Neural cell (in vitro differentiated cells): Measurements from ENCODE around the gene STIM2.
A peak's percentile ranks its signal among the peaks of the same experiment; 100 is the strongest.

Experiments used
- EP300 ChIP-seq: fragments of 450-650 bp; conservative IDR thresholded peaks from 2 replicates; pipeline ENCODE4 v1.6.1; 2014; ENCODE audit warnings: antibody characterized with exemption, mild to moderate bottlenecking, moderate library complexity; ENCODE audit not compliant: poor library complexity, severe bottlenecking
- MXI1 ChIP-seq: fragments of 450-650 bp; conservative IDR thresholded peaks from 2 replicates; pipeline ENCODE4 v1.6.1; 2014; ENCODE audit warnings: antibody characterized with exemption, mild to moderate bottlenecking; ENCODE audit not compliant: poor library complexity, severe bottlenecking
- POLR2AphosphoS5 ChIP-seq: IDR thresholded peaks from 2 replicates; pipeline ENCODE4 v1.6.1; 2012
- SMC3 ChIP-seq: fragments of 450-650 bp; conservative IDR thresholded peaks from 2 replicates; pipeline ENCODE4 v1.6.1; 2014; ENCODE audit warnings: antibody characterized with exemption, mild to moderate bottlenecking, moderate library complexity; ENCODE audit not compliant: poor library complexity
- TF ChIP-seq, protein P1 (sequence below): fragments of 450-650 bp; IDR thresholded peaks from 2 replicates; pipeline ENCODE4 v1.5.1; 2014; ENCODE audit warnings: antibody characterized with exemption, mild to moderate bottlenecking, moderate library complexity; ENCODE audit not compliant: poor library complexity, severe bottlenecking
- TF ChIP-seq, protein P2 (sequence below): IDR thresholded peaks from 2 replicates; pipeline ENCODE4 v1.6.1; 2012; ENCODE audit warnings: borderline replicate concordance

GRCh38 chr4:26857278-26858034, 3.2 kb upstream of the STIM2 start:
- TF ChIP-seq, protein P1, sequence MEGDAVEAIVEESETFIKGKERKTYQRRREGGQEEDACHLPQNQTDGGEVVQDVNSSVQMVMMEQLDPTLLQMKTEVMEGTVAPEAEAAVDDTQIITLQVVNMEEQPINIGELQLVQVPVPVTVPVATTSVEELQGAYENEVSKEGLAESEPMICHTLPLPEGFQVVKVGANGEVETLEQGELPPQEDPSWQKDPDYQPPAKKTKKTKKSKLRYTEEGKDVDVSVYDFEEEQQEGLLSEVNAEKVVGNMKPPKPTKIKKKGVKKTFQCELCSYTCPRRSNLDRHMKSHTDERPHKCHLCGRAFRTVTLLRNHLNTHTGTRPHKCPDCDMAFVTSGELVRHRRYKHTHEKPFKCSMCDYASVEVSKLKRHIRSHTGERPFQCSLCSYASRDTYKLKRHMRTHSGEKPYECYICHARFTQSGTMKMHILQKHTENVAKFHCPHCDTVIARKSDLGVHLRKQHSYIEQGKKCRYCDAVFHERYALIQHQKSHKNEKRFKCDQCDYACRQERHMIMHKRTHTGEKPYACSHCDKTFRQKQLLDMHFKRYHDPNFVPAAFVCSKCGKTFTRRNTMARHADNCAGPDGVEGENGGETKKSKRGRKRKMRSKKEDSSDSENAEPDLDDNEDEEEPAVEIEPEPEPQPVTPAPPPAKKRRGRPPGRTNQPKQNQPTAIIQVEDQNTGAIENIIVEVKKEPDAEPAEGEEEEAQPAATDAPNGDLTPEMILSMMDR: peak; percentile 32
- no peak for TF ChIP-seq EP300
- TF ChIP-seq, protein P2, sequence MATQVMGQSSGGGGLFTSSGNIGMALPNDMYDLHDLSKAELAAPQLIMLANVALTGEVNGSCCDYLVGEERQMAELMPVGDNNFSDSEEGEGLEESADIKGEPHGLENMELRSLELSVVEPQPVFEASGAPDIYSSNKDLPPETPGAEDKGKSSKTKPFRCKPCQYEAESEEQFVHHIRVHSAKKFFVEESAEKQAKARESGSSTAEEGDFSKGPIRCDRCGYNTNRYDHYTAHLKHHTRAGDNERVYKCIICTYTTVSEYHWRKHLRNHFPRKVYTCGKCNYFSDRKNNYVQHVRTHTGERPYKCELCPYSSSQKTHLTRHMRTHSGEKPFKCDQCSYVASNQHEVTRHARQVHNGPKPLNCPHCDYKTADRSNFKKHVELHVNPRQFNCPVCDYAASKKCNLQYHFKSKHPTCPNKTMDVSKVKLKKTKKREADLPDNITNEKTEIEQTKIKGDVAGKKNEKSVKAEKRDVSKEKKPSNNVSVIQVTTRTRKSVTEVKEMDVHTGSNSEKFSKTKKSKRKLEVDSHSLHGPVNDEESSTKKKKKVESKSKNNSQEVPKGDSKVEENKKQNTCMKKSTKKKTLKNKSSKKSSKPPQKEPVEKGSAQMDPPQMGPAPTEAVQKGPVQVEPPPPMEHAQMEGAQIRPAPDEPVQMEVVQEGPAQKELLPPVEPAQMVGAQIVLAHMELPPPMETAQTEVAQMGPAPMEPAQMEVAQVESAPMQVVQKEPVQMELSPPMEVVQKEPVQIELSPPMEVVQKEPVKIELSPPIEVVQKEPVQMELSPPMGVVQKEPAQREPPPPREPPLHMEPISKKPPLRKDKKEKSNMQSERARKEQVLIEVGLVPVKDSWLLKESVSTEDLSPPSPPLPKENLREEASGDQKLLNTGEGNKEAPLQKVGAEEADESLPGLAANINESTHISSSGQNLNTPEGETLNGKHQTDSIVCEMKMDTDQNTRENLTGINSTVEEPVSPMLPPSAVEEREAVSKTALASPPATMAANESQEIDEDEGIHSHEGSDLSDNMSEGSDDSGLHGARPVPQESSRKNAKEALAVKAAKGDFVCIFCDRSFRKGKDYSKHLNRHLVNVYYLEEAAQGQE: peak; percentile 44
- peak; percentile 72 for TF ChIP-seq POLR2AphosphoS5
- no peak for TF ChIP-seq SMC3
- peak; percentile 84 for TF ChIP-seq MXI1
